SJSA1 (cell line): ENCODE data around the gene CSH2. TPM values are rescaled to one million over a fixed set of nuclear protein-coding genes. Genes with fewer than 3 reads are reported as not detected.
"Not testable (repeated sequence)": the region's sequence is repeated elsewhere in the genome, so short reads cannot be mapped to it uniquely, and the experiment has no call there.

Experiments
- DNase-seq, 2 experiments: peaks; one replicate each; pipeline ENCODE4 v3.0.0-alpha.2; 2015 to 2020; ENCODE audit warnings: low spot score in 2 of 2, low read depth in 1 of 2
- H3K27ac ChIP-seq: fragments of 250-450 bp; sonication (Bioruptor Pico); 2 replicates; pipeline ENCODE4 v1.5.1; 2020; ENCODE audit warnings: mild to moderate bottlenecking, moderate library complexity
- H3K27me3 ChIP-seq: fragments of 250-450 bp; sonication (Bioruptor Pico); replicated peaks from 2 replicates; pipeline ENCODE4 v1.5.1; 2020; ENCODE audit warnings: mild to moderate bottlenecking, moderate library complexity
- H3K36me3 ChIP-seq: fragments of 250-450 bp; sonication (Bioruptor Pico); 2 replicates; pipeline ENCODE4 v1.5.1; 2020; ENCODE audit warnings: mild to moderate bottlenecking
- H3K4me1 ChIP-seq: fragments of 250-450 bp; sonication (Bioruptor Pico); replicated peaks from 2 replicates; pipeline ENCODE4 v1.6.1; 2021; ENCODE audit warnings: mild to moderate bottlenecking
- H3K4me3 ChIP-seq: fragments of 250-450 bp; sonication (Bioruptor Pico); 2 replicates; pipeline ENCODE4 v1.5.1; 2020; ENCODE audit warnings: mild to moderate bottlenecking
- H3K9me3 ChIP-seq: fragments of 250-450 bp; sonication (Bioruptor Pico); replicated peaks from 2 replicates; pipeline ENCODE4 v1.5.1; 2020; ENCODE audit warnings: mild to moderate bottlenecking
- total RNA-seq: library from RNA; depleted of rRNA; stranded (reverse); fragments of >200 nt; shearing (Covaris generic); gene quantifications from 2 replicates; pipeline ENCODE4 v1.2.3, GENCODE V29; 2014

Gene CSH2
- total RNA-seq, 1 experiment from 2014 or later: not detected

DNA sequence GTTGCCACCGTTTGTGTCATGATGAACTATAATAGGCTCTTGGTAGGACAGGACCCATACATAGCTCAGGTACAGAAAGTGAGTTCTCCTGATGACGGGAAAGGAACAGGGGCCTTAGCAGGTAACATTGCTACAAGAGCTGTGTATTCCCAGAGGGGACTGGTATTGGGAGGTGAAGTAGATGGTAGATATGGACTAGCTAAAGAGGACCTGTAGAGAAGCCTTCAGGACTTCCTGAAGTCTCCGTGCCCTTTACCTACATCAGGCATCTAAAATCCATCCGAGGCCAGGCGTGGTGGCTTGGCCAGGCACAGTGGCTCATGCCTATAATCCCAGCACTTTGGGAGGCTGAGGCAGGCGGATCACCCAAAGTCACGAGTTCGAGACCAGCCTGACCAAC is 18.3 kb downstream of the CSH2 start:
- Histone ChIP-seq H3K9me3 (no peaks in the 10 kb centered on the region), H3K36me3 (no peaks in the 10 kb centered on the region), H3K4me3 (no peak overlapping the region), H3K4me1 (no peaks in the 10 kb centered on the region), H3K27me3 (peaks cover 12% of the 10 kb centered on the region), H3K27ac (no peak overlapping the region)
- no peak for DNase-seq

GRCh38 chr17:63854709-63855108 is 18.8 kb downstream of the CSH2 start:
- H3K27me3 ChIP-seq: peaks cover 12% of the 10 kb centered on the region
- no peaks in the 10 kb centered on the region for H3K36me3 ChIP-seq
- H3K27ac ChIP-seq: no peak overlapping the region
- DNase-seq: no peak
- H3K4me3 ChIP-seq: no peak overlapping the region
- no peaks in the 10 kb centered on the region for H3K4me1 ChIP-seq
- no peaks in the 10 kb centered on the region for H3K9me3 ChIP-seq

- Histone ChIP-seq H3K4me1 (peaks cover 7% of the 10 kb centered on the region), H3K9me3 (peaks cover 5% of the 10 kb centered on the region; the same call in 1 of the 2 replicates), H3K36me3 (no peaks in the 10 kb centered on the region), H3K27ac (no peak overlapping the region), H3K27me3 (peaks cover 12% of the 10 kb centered on the region), H3K4me3 (no peak overlapping the region)
- DNase-seq: no peak
These were observed 20.2 kb downstream of the CSH2 start for GRCh38 chr17:63853260-63853659.

DNA sequence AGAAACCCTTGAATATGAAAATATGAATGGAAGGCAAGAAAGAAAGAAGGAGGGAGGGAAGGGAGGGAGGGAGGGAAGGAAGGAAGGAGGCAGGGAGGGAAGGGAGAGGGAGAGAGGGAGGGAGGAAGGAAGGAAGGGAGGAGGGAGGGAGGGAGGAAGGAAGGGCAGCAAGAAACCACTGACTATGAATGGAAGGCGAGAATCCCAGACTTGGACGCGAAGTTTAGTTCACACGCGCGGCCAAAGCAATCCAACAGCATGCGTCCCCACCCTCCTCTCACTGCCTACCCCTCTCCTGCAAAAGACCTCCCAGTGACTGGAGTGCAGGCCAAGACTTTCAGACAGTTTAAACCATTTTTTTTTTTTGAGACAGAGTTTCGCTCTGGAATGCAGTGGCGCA is 23.1 kb downstream of the CSH2 start:
- H3K27ac ChIP-seq: no peak overlapping the region
- no peak overlapping the region for H3K4me3 ChIP-seq
- H3K36me3 ChIP-seq: no peaks in the 10 kb centered on the region
- peaks cover 7% of the 10 kb centered on the region for H3K4me1 ChIP-seq
- peaks cover 7% of the 10 kb centered on the region; the same call in 1 of the 2 replicates for H3K9me3 ChIP-seq
- H3K27me3 ChIP-seq: peaks cover 12% of the 10 kb centered on the region
- no peak for DNase-seq

- peaks cover 12% of the 10 kb centered on the region for H3K27me3 ChIP-seq
- H3K4me3 ChIP-seq: peak overlapping the region; percentile 12
- peaks cover 7% of the 10 kb centered on the region; the same call in 1 of the 2 replicates for H3K9me3 ChIP-seq
- DNase-seq: peak; percentile 83 to 92
- H3K36me3 ChIP-seq: no peaks in the 10 kb centered on the region
- H3K4me1 ChIP-seq: peaks cover 7% of the 10 kb centered on the region
- peak overlapping the region; percentile 21; the same call in 1 of the 2 replicates for H3K27ac ChIP-seq
These were observed 24.4 kb downstream of the CSH2 start for GRCh38 chr17:63848834-63849689.

DNA sequence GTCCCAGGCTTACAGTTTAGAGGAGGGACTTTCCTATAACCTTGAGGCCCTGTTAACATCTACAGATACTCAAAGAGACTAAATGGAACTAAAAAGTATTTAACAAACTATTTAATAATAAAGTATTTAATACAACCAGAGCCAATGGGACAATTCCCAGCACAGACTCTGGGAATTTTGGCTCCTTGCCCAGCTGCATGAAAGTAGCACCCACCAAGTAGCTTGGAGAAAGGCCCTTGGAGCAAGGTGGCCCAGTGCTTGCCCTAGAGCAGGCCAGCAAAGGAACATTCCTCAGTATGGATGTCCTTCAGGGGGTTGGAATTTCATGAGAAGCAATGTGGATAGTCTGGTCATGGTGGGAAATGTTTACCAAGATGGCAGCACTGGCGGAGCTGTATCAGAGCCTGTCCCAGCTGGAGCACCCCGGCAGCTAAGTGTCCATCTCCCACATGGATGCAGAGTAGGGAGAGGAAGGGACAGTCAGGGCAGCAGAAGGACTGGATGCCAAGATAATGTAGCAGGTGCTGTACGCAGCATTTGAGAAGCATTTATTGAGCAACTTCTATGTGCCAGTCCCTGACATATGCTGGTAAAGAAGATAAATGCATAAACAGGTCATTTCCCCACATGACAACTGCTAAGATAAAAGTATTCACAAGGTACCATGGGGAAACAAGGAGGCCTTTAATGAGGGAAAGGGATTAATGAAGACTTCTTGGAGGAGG is 25.8 kb downstream of the CSH2 start:
- Histone ChIP-seq H3K4me1 (peaks cover 13% of the 10 kb centered on the region), H3K36me3 (no peaks in the 10 kb centered on the region)
- DNase-seq: no peak

GRCh38 chr17:63845509-63845908 is 28.0 kb downstream of the CSH2 start:
- Histone ChIP-seq H3K9me3 (peaks cover 7% of the 10 kb centered on the region), H3K27me3 (no peaks in the 10 kb centered on the region), H3K4me1 (peaks cover 26% of the 10 kb centered on the region), H3K36me3 (peaks cover 8% of the 10 kb centered on the region; the same call in 1 of the 2 replicates), H3K27ac (no peak overlapping the region), H3K4me3 (no peak overlapping the region)
- DNase-seq: no peak

More for the DNA sequence above, 25.8 kb downstream of the CSH2 start:
- H3K9me3 ChIP-seq: peaks cover 7% of the 10 kb centered on the region; the same call in 1 of the 2 replicates
- H3K27ac ChIP-seq: no peak overlapping the region
- H3K27me3 ChIP-seq: no peaks in the 10 kb centered on the region
- H3K4me3 ChIP-seq: no peak overlapping the region

GRCh38 chr17:63843910-63844677 is 29.4 kb downstream of the CSH2 start:
- Histone ChIP-seq H3K27me3 (no peaks in the 10 kb centered on the region), H3K9me3 (peaks cover 7% of the 10 kb centered on the region), H3K4me1 (peaks cover 26% of the 10 kb centered on the region), H3K4me3 (no peak overlapping the region), H3K27ac (no peak overlapping the region), H3K36me3 (peaks cover 8% of the 10 kb centered on the region; the same call in 1 of the 2 replicates)
- no peak for DNase-seq

- not testable (repeated sequence) for H3K9me3 ChIP-seq, H3K36me3 ChIP-seq, H3K27me3 ChIP-seq
- H3K27ac ChIP-seq: peak overlapping the region; percentile 31
- peak overlapping the region; percentile 84 for H3K4me3 ChIP-seq
- peaks cover 20% of the 10 kb centered on the region for H3K4me1 ChIP-seq
- DNase-seq: peak in 1 of 2 experiments; percentile 47
These were observed 30.0 kb downstream of the CSH2 start for GRCh38 chr17:63843387-63843888.

GRCh38 chr17:63842540-63843386 is 30.7 kb downstream of the CSH2 start, which contains the start of gene SMARCD2:
SMARCD2 (minus strand) TSS chr17:63842685; CDS start chr17:63842674, 11 bp downstream.
- peak within 1 kb of the TSS; percentile 84 for H3K4me3 ChIP-seq
- peak within 1 kb of the TSS; percentile 37 for H3K27ac ChIP-seq
- peaks cover 8% of the 10 kb centered on the region; the same call in 1 of the 2 replicates for H3K36me3 ChIP-seq
- H3K4me1 ChIP-seq: peaks cover 19% of the 10 kb centered on the region
- no peaks in the 10 kb centered on the region; the same call in 1 of the 2 replicates for H3K9me3 ChIP-seq
- DNase-seq: peak; percentile 98 to 100
- H3K27me3 ChIP-seq: no peaks in the 10 kb centered on the region

- Histone ChIP-seq H3K27me3 (no peaks in the 10 kb centered on the region), H3K4me1 (peaks cover 19% of the 10 kb centered on the region), H3K4me3 (peak overlapping the region; percentile 84), H3K27ac (peak overlapping the region; percentile 37; the same call in 1 of the 2 replicates), H3K36me3 (peaks cover 13% of the 10 kb centered on the region), H3K9me3 (no peaks in the 10 kb centered on the region; the same call in 1 of the 2 replicates)
- DNase-seq: peak; percentile 52 to 60
These were observed 31.3 kb downstream of the CSH2 start for GRCh38 chr17:63842173-63842539.

GRCh38 chr17:63841350-63842172 is 31.9 kb downstream of the CSH2 start:
- Histone ChIP-seq H3K4me1 (peaks cover 19% of the 10 kb centered on the region), H3K36me3 (peaks cover 19% of the 10 kb centered on the region), H3K27ac (no peak overlapping the region; the same call in 1 of the 2 replicates), H3K9me3 (no peaks in the 10 kb centered on the region; the same call in 1 of the 2 replicates), H3K27me3 (no peaks in the 10 kb centered on the region), H3K4me3 (peak overlapping the region; percentile 84)
- peak; percentile 62 to 66 for DNase-seq
